Renal pelvis (tissue), 4 donors: ENCODE results near the gene EGFLAM. TPM values are rescaled to one million over a fixed set of nuclear protein-coding genes. Genes with fewer than 3 reads are reported as not detected.

Source experiments
- DNase-seq: peaks from one replicate; pipeline ENCODE4 v3.0.0-alpha.2; 2013
- polyA plus RNA-seq, 3 donors: library from polyadenylated mRNA; unstranded; fragments of 120-200 nt; gene quantifications; one replicate each; pipeline ENCODE4 v1.2.1, GENCODE V29; 2013; ENCODE audit not compliant: insufficient read length in 3 of 3

The EGFLAM gene
- polyA plus RNA-seq, 3 donors: 8.5 to 10.6 (median 8.8) TPM

- DNase-seq: no peak
Observed at GRCh38 chr5:38370358-38371100, 112.2 kb downstream of the EGFLAM start.

GRCh38 chr5:38371596-38371995 lies 113.2 kb downstream of the EGFLAM start:
- no peak for DNase-seq

GRCh38 chr5:38373743-38374142 lies 115.4 kb downstream of the EGFLAM start:
- no peak for DNase-seq

- no peak for DNase-seq
Observed at GRCh38 chr5:38375423-38375822, 117.1 kb downstream of the EGFLAM start.

GRCh38 chr5:38376404-38376803 lies 118.0 kb downstream of the EGFLAM start:
- DNase-seq: no peak

- DNase-seq: no peak
Observed at GRCh38 chr5:38378579-38378978, 120.2 kb downstream of the EGFLAM start.

GRCh38 chr5:38379350-38379937 lies 121.1 kb downstream of the EGFLAM start:
- DNase-seq: peak; percentile 54

- DNase-seq: no peak
Observed at GRCh38 chr5:38380537-38380936, 122.2 kb downstream of the EGFLAM start.

- no peak for DNase-seq
Observed at GRCh38 chr5:38381361-38381760, 123.0 kb downstream of the EGFLAM start.

GRCh38 chr5:38382898-38383297 lies 124.5 kb downstream of the EGFLAM start:
- peak; percentile 65 for DNase-seq

- no peak for DNase-seq
Observed at GRCh38 chr5:38383701-38384100, 125.3 kb downstream of the EGFLAM start.

GRCh38 chr5:38384396-38384795 lies 126.0 kb downstream of the EGFLAM start:
- DNase-seq: no peak

GRCh38 chr5:38387161-38387560 lies 128.8 kb downstream of the EGFLAM start:
- no peak for DNase-seq

- DNase-seq: no peak
Observed at GRCh38 chr5:38393636-38394035, 135.3 kb downstream of the EGFLAM start.

GRCh38 chr5:38396766-38397165 lies 138.4 kb downstream of the EGFLAM start:
- no peak for DNase-seq

- DNase-seq: no peak
Observed at GRCh38 chr5:38400365-38400764, 142.0 kb downstream of the EGFLAM start.

GRCh38 chr5:38401145-38401544 lies 142.8 kb downstream of the EGFLAM start:
- no peak for DNase-seq

GRCh38 chr5:38403406-38403805 lies 145.0 kb downstream of the EGFLAM start:
- no peak for DNase-seq

- DNase-seq: no peak
Observed at GRCh38 chr5:38403877-38404635, 145.7 kb downstream of the EGFLAM start.

GRCh38 chr5:38404667-38405276 lies 146.4 kb downstream of the EGFLAM start:
- DNase-seq: no peak

- no peak for DNase-seq
Observed at GRCh38 chr5:38408446-38409198, 150.3 kb downstream of the EGFLAM start.
